PFSK-1 (cell line): ENCODE data around the gene BABAM2.

Source experiments
- FOXP2 ChIP-seq: optimal IDR thresholded peaks from 2 replicates; pipeline ENCODE3; 2011; ENCODE audit warnings: borderline replicate concordance, control low read depth, inconsistent platforms; ENCODE audit not compliant: insufficient read depth; ENCODE audit errors: extremely low read length, extremely low read depth
- POLR2AphosphoS5 ChIP-seq: IDR thresholded peaks from 2 replicates; pipeline ENCODE4 v1.6.1; 2012; ENCODE audit warnings: low read depth, mild to moderate bottlenecking, control low read depth, low read length, moderate library complexity

DNA sequence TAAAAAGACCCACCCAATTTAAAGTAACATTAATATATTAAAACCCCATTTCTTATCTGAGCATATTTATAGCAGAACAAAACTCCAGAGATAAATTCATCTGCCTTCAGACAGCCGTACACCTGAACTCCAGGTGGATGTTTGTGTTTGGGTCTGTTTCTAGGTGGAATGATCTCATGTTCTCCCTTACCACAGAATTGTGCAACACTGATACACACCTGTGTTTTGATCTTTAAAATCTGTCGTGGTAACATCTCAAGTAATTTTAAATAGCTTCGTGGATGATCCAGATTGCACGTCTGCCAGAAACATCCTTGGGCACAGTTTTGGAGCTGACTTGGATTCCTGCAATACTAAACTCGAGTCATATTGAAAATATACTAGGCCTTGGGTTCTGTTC lies 294.6 kb downstream of the BABAM2 start:
- TF ChIP-seq POLR2AphosphoS5 (no peak), FOXP2 (no peak)
